Neural progenitor cell (in vitro differentiated cells): ENCODE data around the gene DNMT3B.

ENCODE experiments used
- EZH2phosphoT487 ChIP-seq: fragments of 200-600 bp; sonication (generic); IDR thresholded peaks from 2 replicates; pipeline ENCODE4 v1.6.1; 2017; ENCODE audit warnings: antibody characterized with exemption
- TF ChIP-seq, protein P1 (sequence below): fragments of 200-600 bp; sonication (generic); IDR thresholded peaks from 2 replicates; pipeline ENCODE4 v1.5.1; 2017; ENCODE audit warnings: antibody characterized with exemption, mild to moderate bottlenecking

DNA sequence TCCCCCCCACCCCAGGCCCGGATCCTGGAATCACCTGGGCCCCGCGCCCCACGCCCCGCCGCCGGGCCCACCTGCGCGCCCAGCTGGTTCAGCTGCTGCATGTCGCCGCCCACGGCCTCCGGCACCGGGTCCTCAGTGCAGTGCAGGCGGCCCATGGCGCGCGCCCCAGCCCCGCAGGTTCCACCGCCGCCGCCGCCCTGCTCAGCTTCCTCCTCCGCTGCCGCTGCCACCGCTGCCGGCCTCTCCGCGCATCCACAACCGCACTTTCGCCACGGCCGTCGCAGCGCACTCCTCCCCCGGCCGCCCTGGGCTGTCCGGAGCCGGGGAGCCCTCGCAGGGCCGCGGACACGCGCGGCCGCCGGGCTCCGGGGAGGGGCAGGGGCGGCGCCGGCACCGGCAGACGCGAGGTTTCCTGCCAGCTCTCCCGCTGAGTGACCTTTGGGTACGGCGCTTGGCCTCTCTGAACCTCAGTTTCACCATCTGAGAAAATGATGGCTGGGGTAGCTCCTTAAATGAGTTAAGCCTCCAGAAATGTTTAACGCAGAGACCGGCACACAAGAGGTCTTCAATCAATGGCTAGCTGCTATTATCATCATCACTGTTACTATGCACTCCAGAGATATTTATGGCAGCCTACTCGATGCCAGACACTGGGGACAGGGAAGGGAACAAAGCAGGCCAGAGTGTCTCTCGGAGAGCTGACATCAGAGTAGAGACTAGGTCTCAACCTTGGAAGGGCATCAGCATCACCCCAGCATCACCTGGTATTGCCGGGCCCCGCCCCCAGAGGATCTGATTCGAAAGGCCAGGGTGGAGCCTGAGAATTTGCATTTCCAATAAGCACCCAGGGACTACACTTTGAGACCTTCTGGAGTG, 18.7 kb upstream of the DNMT3B start, which contains the start of gene COMMD7:
- TF ChIP-seq, protein P1, sequence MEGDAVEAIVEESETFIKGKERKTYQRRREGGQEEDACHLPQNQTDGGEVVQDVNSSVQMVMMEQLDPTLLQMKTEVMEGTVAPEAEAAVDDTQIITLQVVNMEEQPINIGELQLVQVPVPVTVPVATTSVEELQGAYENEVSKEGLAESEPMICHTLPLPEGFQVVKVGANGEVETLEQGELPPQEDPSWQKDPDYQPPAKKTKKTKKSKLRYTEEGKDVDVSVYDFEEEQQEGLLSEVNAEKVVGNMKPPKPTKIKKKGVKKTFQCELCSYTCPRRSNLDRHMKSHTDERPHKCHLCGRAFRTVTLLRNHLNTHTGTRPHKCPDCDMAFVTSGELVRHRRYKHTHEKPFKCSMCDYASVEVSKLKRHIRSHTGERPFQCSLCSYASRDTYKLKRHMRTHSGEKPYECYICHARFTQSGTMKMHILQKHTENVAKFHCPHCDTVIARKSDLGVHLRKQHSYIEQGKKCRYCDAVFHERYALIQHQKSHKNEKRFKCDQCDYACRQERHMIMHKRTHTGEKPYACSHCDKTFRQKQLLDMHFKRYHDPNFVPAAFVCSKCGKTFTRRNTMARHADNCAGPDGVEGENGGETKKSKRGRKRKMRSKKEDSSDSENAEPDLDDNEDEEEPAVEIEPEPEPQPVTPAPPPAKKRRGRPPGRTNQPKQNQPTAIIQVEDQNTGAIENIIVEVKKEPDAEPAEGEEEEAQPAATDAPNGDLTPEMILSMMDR, result no peak
- no peak for TF ChIP-seq EZH2phosphoT487
